ENCODE data around the gene TLL2.

Gene TLL2

DNA sequence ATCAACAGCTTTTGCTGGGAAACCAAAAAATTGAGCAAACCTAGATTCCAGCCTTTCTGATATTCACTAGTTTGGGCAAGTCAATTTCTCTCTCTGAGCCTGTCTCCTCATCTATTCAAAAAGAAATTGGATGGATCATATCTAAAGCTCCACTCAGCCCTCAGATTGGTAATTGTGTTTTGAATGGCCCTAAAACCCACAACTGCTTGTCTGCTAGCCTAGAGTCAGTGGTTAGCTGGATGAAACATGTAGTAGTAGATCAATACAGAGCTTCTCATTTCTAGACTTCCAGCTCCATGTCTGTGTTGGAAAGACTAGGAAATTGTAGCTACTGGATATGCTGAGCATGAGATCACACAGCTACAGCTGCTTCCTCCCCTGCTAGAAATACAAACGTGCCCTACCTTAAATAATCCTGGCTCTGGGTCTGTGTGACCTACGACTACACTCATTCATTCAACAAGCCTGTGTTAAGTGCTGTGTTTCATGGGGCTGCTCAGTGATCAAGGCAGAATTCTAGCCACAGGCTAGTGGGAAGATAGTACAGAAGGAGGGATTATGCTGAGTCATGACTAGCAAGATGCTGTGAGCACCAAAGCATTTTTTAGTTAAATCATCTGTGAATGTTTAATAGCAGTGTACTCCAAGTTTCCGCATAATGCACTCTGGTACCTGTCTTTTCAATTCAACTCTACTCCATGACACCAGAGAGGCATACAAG is 193.8 kb downstream of the TLL2 start:
- Histone ChIP-seq H3K4me1 (ENCODE audit: control insufficient read depth, insufficient read depth, low read length) (no peaks in the 10 kb centered on the region), H3K27me3 (ENCODE audit: control insufficient read depth in 1 of 2, insufficient read depth in 2 of 2, low read length in 2 of 2) (peaks cover 0 to 8% of the 10 kb centered on the region in 2 donors), H3K27ac (ENCODE audit: low read length) (no peak overlapping the region), H3K9ac (ENCODE audit: low read length in 2 of 2) (no peak overlapping the region), H3K9me3 (ENCODE audit: control insufficient read depth in 2 of 2, low read length in 2 of 2) (no peaks in the 10 kb centered on the region), H3K4me3 (ENCODE audit: low read length in 2 of 2) (no peak overlapping the region), H3K36me3 (ENCODE audit: control insufficient read depth in 2 of 2, insufficient read depth in 2 of 2, low read length in 2 of 2) (no peaks in the 10 kb centered on the region)

DNA sequence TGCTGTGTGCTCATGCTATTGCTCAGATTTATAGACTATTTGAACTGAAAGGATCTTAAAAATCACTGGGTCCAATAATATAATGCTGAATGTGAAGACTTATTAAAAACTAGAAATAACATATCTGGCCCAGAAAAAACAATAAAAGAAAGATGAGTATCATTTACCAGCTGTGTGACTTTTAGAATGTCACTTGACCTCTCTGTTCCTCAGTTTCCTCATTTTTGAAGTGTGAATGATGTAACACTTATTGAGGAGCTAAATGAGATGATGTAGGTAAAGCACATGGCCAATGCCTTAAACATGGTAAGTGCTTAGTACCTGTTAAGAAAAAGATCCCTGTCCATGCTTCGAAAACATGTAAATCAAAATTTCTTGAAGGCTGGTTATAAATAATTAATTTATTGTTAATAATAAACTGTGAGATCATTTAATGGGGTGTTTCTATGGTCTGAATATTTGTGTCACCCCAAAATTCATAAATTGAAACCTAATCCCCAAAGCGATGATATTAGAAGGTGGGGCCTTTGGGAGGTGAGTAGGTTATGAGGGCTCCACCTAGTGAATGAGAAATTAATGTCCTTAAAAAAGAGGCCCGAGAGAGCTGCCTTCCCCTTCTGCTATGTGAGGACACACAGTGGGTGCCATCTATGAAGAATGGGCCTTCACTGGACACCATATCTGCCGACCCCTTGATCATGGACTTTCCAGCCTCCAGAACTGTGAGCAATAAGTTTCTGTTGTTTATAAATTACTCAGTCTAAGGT is 196.5 kb downstream of the TLL2 start:
- Histone ChIP-seq H3K27ac (ENCODE audit: low read length) (no peak overlapping the region), H3K9me3 (ENCODE audit: control insufficient read depth in 2 of 2, low read length in 2 of 2) (no peaks in the 10 kb centered on the region)

More for the DNA sequence above, 196.5 kb downstream of the TLL2 start:
- Histone ChIP-seq H3K36me3 (ENCODE audit: control insufficient read depth in 2 of 2, insufficient read depth in 2 of 2, low read length in 2 of 2) (no peaks in the 10 kb centered on the region), H3K9ac (ENCODE audit: low read length in 2 of 2) (no peak overlapping the region), H3K27me3 (ENCODE audit: control insufficient read depth in 1 of 2, insufficient read depth in 2 of 2, low read length in 2 of 2) (peaks cover 0 to 2% of the 10 kb centered on the region in 2 donors), H3K4me3 (ENCODE audit: low read length in 2 of 2) (no peak overlapping the region), H3K4me1 (ENCODE audit: control insufficient read depth, insufficient read depth, low read length) (no peaks in the 10 kb centered on the region)
